NCI-H510A treated with DMSO at 0.1 percent for 48 hours (cell line): ENCODE data around the gene ESRRG.

Experiments
- DNase-seq: peaks from one replicate; lab custom pipeline; 2025; lab: John Stamatoyannopoulos, UW

The ESRRG gene

GRCh38 chr1:216723274-216723780, at the start of gene ESRRG:
TSS of gene ESRRG (minus strand) at chr1:216723429. CDS start at chr1:216723299, 130 bp downstream.
- DNase-seq, result peak; percentile 46

- DNase-seq, result no peak
Measured at GRCh38 chr1:216771922-216772321, 48.7 kb upstream of the ESRRG start.

GRCh38 chr1:216766633-216767327, 43.6 kb upstream of the ESRRG start:
- no peak for DNase-seq

GRCh38 chr1:216765346-216766300, 42.4 kb upstream of the ESRRG start:
- DNase-seq, result no peak

GRCh38 chr1:216758161-216758560, 34.9 kb upstream of the ESRRG start:
- DNase-seq, result no peak

GRCh38 chr1:216757110-216757509, 33.9 kb upstream of the ESRRG start:
- no peak for DNase-seq

- DNase-seq, result no peak
Measured at GRCh38 chr1:216750961-216751360, 27.7 kb upstream of the ESRRG start.

- DNase-seq, result peak; percentile 66
Measured at GRCh38 chr1:216750031-216750627, 26.9 kb upstream of the ESRRG start.

GRCh38 chr1:216749232-216749631, 26.0 kb upstream of the ESRRG start:
- DNase-seq, result no peak

GRCh38 chr1:216742625-216743024, 19.4 kb upstream of the ESRRG start:
- no peak for DNase-seq

- no peak for DNase-seq
Measured at GRCh38 chr1:216740331-216740730, 17.1 kb upstream of the ESRRG start.

GRCh38 chr1:216739793-216740192, 16.6 kb upstream of the ESRRG start:
- DNase-seq, result no peak

- no peak for DNase-seq
Measured at GRCh38 chr1:216732121-216732520, 8.9 kb upstream of the ESRRG start.

- DNase-seq, result no peak
Measured at GRCh38 chr1:216731562-216731961, 8.3 kb upstream of the ESRRG start.

- DNase-seq, result no peak
Measured at GRCh38 chr1:216726435-216726834, 3.2 kb upstream of the ESRRG start.

GRCh38 chr1:216722821-216723220, 408 bp downstream of the ESRRG start:
- DNase-seq, result no peak

GRCh38 chr1:216721863-216722262, 1.4 kb downstream of the ESRRG start:
- DNase-seq, result no peak

GRCh38 chr1:216721062-216721461, 2.2 kb downstream of the ESRRG start:
- DNase-seq, result no peak

GRCh38 chr1:216711712-216712111, 11.5 kb downstream of the ESRRG start:
- DNase-seq, result no peak

GRCh38 chr1:216710598-216711333, 12.5 kb downstream of the ESRRG start:
- no peak for DNase-seq

- no peak for DNase-seq
Measured at GRCh38 chr1:216710055-216710454, 13.2 kb downstream of the ESRRG start.

GRCh38 chr1:216705676-216706075, 17.6 kb downstream of the ESRRG start:
- DNase-seq, result no peak
